Tibial nerve (tissue), 4 donors: Measurements from ENCODE around the gene TOMM20. TPM values are rescaled to one million over a fixed set of nuclear protein-coding genes. Genes with fewer than 3 reads are reported as not detected.

Experiments used
- DNase-seq, 2 donors: peaks; one replicate each; pipeline ENCODE4 v3.0.0-alpha.2; 2019; ENCODE audit warnings: low spot score in 2 of 2
- H3K27ac ChIP-seq, 4 donors: fragments of 200-600 bp; sonication (generic) in 3 of 4; one replicate each; pipeline ENCODE4 v1.5.1; 2017 to 2019; ENCODE audit warnings: mild to moderate bottlenecking in 1 of 4
- H3K27me3 ChIP-seq, 2 donors: fragments of 200-600 bp; sonication (generic) in 1 of 2; one replicate each; pipeline versions ENCODE4 v1.5.1 to v1.6.0; 2017 to 2019
- H3K36me3 ChIP-seq, 3 donors: fragments of 200-600 bp; sonication (generic); one replicate each; pipeline ENCODE4 v1.5.1; 2018 to 2019
- H3K4me1 ChIP-seq, 4 donors: fragments of 200-600 bp; sonication (generic) in 3 of 4; one replicate each; pipeline ENCODE4 v1.5.1; 2017 to 2019
- H3K4me3 ChIP-seq, 4 donors: fragments of 200-600 bp; sonication (generic) in 3 of 4; one replicate each; pipeline ENCODE4 v1.5.1; 2017 to 2019; ENCODE audit warnings: mild to moderate bottlenecking in 1 of 4, moderate library complexity in 1 of 4
- H3K9me3 ChIP-seq, 4 donors: fragments of 200-600 bp; sonication (generic) in 3 of 4; one replicate each; pipeline ENCODE4 v1.5.1; 2017 to 2019
- CTCF ChIP-seq, 5 experiments: fragments of 200-600 bp in 3 of 5; fragments of 450-650 bp in 2 of 5; sonication (generic) in 3 of 5; IDR thresholded peaks; one replicate each; pipeline ENCODE4 v1.5.1; 2016 to 2019; ENCODE audit warnings: antibody characterized with exemption in 5 of 5, mild to moderate bottlenecking in 3 of 5, moderate library complexity in 2 of 5
- EP300 ChIP-seq, 2 donors: sonication (generic); formaldehyde crosslinking; IDR thresholded peaks; one replicate each; pipeline ENCODE4 v1.6.1; 2017; ENCODE audit warnings: antibody characterized with exemption in 2 of 2, mild to moderate bottlenecking in 1 of 2
- POLR2A ChIP-seq, 2 donors: fragments of 450-650 bp; IDR thresholded peaks; one replicate each; pipeline ENCODE4 v1.6.1; 2017; ENCODE audit warnings: antibody characterized with exemption in 2 of 2, mild to moderate bottlenecking in 2 of 2, moderate library complexity in 2 of 2
- WGBS, 2 donors: methylation state at CpG; one replicate each; pipeline ENCODE4 v1.1.5; 2018; 5-methylcytosine and 5-hydroxymethylcytosine counted together
- total RNA-seq, 4 donors: library from RNA; depleted of rRNA; stranded (reverse); fragments of >200 nt; gene quantifications; one replicate each; pipeline ENCODE4 v1.1.0, GENCODE V29; 2016

TOMM20 gene
- total RNA-seq, 4 donors from 2014 or later = 57.6 to 105 (median 83.1) TPM

- Histone ChIP-seq H3K4me1 (peaks cover 0 to 7% (median 0%) of the 10 kb centered on the region in 4 donors), H3K9me3 (no peaks in the 10 kb centered on the region), H3K4me3 (no peak overlapping the region), H3K36me3 (peaks cover 3 to 96% (median 36%) of the 10 kb centered on the region in 3 donors), H3K27me3 (no peaks in the 10 kb centered on the region), H3K27ac (no peak overlapping the region)
- TF ChIP-seq POLR2A (IDR thresholded peaks at IDR 0.05) = no peak
- 83 to 89% methylated on average over 2 of the region's 2 CpGs for WGBS, 2 donors
- DNase-seq = no peak
These were observed 22.4 kb upstream of the TOMM20 start for GRCh38 chr1:235151033-235151432.

DNA sequence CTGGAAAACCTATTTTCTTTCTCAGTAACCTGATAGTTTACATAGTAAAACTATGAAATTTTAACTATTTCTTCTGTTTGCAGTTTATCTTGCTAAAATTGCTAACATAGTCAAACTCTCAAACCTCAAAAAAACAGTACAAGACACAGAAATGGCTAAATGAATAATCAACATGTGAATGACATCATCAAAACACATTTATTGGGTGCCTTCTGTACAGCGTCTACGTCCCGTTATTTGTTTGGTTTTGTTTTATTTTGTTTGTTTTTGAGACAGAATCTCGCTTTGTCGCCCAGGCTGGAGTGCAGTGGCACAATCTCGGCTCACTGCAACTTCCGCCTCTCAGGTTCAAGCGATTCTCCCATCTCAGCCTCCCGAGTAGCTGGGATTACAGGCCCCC, 21.2 kb upstream of the TOMM20 start:
- H3K27me3 ChIP-seq = no peaks in the 10 kb centered on the region
- 92% methylated on average over 9 of the region's 9 CpGs for WGBS, 2 donors
- no peak overlapping the region for H3K27ac ChIP-seq
- H3K4me1 ChIP-seq = peaks cover 0 to 6% (median 0%) of the 10 kb centered on the region in 4 donors
- H3K9me3 ChIP-seq = no peaks in the 10 kb centered on the region
- H3K4me3 ChIP-seq = no peak overlapping the region
- no peak for DNase-seq
- H3K36me3 ChIP-seq = peaks cover 3 to 100% (median 36%) of the 10 kb centered on the region in 3 donors
- no peak for TF ChIP-seq CTCF (IDR thresholded peaks at IDR 0.05)
- TF ChIP-seq EP300 (IDR thresholded peaks at IDR 0.05) = no peak
- no peak for TF ChIP-seq POLR2A (IDR thresholded peaks at IDR 0.05)

- WGBS, 2 donors = 92 to 98% methylated on average over 4 of the region's 4 CpGs
- TF ChIP-seq EP300 (IDR thresholded peaks at IDR 0.05) (no peak), POLR2A (IDR thresholded peaks at IDR 0.05) (no peak), CTCF (IDR thresholded peaks at IDR 0.05) (no peak)
- Histone ChIP-seq H3K27me3 (no peaks in the 10 kb centered on the region), H3K36me3 (peaks cover 0 to 100% (median 35%) of the 10 kb centered on the region in 3 donors), H3K9me3 (no peaks in the 10 kb centered on the region), H3K4me1 (no peaks in the 10 kb centered on the region), H3K27ac (no peak overlapping the region), H3K4me3 (no peak overlapping the region)
- DNase-seq = no peak
These were observed 18.6 kb upstream of the TOMM20 start for GRCh38 chr1:235147269-235147668.

DNA sequence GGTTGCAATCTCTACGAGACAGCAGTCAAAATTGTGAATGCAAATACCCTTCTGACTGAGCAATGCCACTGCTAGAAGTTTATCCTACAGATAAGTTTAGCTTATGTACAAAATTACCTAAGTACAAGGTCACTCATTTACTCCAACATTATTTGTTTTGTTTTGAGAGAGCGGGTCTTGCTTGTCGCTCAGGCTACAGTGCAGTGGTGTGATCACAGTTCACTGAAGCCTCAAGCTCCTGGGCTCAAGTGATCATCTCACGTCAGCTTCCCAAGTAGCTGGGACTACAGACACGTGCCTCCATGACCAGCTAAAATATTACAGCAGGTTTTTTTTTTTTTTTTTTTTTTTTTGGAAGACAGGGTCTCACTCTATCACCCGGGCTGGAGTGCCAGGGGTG, 17.0 kb upstream of the TOMM20 start:
- Histone ChIP-seq H3K9me3 (no peaks in the 10 kb centered on the region), H3K27me3 (no peaks in the 10 kb centered on the region), H3K4me1 (no peaks in the 10 kb centered on the region), H3K4me3 (no peak overlapping the region), H3K36me3 (peaks cover 0 to 100% (median 27%) of the 10 kb centered on the region in 3 donors), H3K27ac (no peak overlapping the region)
- WGBS, 2 donors = 87 to 90% methylated on average over 6 of the region's 6 CpGs
- TF ChIP-seq CTCF (IDR thresholded peaks at IDR 0.05) = no peak
- TF ChIP-seq EP300 (IDR thresholded peaks at IDR 0.05) = no peak
- TF ChIP-seq POLR2A (IDR thresholded peaks at IDR 0.05) = no peak
- DNase-seq = no peak

- 86% methylated on average over 4 of the region's 4 CpGs for WGBS, 2 donors
- Histone ChIP-seq H3K4me1 (no peaks in the 10 kb centered on the region), H3K27me3 (no peaks in the 10 kb centered on the region), H3K9me3 (no peaks in the 10 kb centered on the region), H3K36me3 (peaks cover 0 to 98% (median 21%) of the 10 kb centered on the region in 3 donors), H3K4me3 (no peak overlapping the region), H3K27ac (no peak overlapping the region)
- TF ChIP-seq EP300 (IDR thresholded peaks at IDR 0.05) (no peak), POLR2A (IDR thresholded peaks at IDR 0.05) (no peak), CTCF (IDR thresholded peaks at IDR 0.05) (no peak)
- no peak for DNase-seq
These were observed 14.4 kb upstream of the TOMM20 start for GRCh38 chr1:235142991-235143390.

DNA sequence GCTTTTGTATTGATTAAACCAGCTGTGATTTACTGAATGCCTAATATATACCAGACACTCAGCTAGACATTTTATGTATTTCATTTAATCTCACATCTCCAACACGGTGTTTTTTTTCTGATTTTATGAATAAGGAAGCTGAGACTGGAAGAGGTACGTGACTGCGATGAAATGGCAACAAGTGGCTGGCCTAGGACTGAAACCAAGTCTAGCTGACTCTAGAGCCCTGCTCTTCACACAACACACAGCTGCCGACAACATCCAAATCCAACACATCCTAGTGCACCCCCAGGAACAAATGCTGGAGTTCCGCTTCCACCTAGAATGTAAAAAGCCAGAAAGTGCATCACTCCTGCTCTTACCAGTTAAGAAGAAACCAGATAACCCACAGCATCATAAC, 10.7 kb upstream of the TOMM20 start:
- H3K27ac ChIP-seq = no peak overlapping the region
- H3K27me3 ChIP-seq = no peaks in the 10 kb centered on the region
- no peak overlapping the region for H3K4me3 ChIP-seq
- TF ChIP-seq POLR2A (IDR thresholded peaks at IDR 0.05) (no peak), CTCF (IDR thresholded peaks at IDR 0.05) (no peak), EP300 (IDR thresholded peaks at IDR 0.05) (no peak)
- peaks cover 0 to 96% (median 38%) of the 10 kb centered on the region in 3 donors for H3K36me3 ChIP-seq
- no peak for DNase-seq
- H3K9me3 ChIP-seq = no peaks in the 10 kb centered on the region
- WGBS, 2 donors = 91 to 93% methylated on average over 5 of the region's 5 CpGs
- H3K4me1 ChIP-seq = no peaks in the 10 kb centered on the region
